Activated CD4-positive, alpha-beta T cell treated with anti-CD3 and anti-CD28 coated beads, Interleukin-10, Interleukin-2, amounts not matched to agents 100 ng/mL and 50 ng/mL, durations not matched to agents 16 hours and 8 hours (primary cell): ENCODE results near the gene ZKSCAN4.

Source experiments
- DNase-seq: peaks from one replicate; pipeline ENCODE4 v3.0.0-alpha.2; 2020

The ZKSCAN4 gene

DNA sequence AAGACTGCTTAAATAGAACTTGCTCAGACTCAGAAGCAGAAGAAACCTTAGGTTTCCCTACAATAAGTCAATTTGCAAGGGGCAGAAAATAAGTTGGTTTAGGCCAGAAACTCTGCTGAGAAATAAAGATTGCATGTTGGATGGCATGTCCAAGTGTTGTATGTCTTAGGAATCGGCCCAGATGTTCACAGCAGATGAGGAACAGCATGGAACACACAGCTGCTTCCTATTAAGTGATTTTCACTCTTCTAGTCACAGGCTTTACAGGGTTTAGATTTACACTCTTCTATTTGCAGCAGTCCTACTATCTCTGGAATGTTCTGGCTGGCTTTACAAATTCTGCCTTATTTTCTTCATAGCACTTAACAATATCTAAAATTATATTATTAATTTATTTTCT lies 3.2 kb downstream of the ZKSCAN4 start:
- DNase-seq, result no peak

DNA sequence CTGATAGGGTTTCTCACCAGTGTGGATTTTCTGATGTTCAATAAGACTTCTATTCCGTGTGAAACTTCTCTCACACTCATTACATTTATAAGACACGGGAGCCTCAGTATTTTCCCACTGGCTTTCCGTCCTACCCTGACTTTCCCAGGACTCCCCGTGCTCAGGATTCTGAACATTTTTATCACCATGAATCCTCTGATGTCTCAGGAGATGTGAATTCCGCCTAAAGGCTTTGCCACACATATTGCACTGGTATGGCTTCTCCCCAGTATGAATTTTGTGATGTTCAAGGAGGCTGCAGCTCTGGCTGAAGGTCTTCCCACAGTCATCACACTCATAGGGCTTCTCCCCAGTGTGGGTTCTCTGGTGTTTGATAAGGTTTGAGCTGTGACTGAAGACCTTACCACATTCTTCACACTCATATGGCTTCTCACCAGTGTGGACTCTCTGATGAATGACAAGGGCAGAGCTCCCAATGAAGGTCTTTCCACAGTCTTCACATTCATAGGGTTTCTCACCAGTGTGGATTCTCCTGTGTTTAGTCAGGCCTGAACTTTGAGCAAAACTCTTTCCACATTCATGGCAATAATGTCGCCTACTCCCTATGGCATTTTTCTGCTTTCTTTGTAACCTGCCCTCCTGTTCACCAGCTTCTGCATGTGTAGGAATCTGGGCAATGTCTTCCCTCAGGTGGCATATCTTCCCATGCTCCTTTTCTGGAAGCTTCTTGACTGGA lies 6.7 kb downstream of the ZKSCAN4 start:
- DNase-seq, result no peak

DNA sequence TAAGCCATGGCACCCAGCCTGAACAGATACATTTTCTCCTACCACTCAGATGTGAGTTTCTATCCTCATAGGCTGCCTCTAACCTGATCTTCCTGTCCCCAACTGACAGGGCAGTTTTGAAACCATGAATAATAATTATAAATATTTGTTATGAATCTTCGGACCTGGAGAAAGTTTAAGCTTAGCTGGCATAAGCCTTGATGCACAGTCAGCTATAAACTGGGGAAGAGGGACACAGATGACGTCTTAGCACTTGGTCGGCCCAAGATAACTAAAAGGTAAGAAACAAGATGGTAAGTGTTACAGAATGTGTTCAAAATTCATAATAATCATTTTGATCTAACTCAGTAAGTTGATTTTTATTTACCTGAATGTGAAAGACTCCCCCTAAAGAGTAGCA lies 8.1 kb downstream of the ZKSCAN4 start:
- DNase-seq, result no peak

DNA sequence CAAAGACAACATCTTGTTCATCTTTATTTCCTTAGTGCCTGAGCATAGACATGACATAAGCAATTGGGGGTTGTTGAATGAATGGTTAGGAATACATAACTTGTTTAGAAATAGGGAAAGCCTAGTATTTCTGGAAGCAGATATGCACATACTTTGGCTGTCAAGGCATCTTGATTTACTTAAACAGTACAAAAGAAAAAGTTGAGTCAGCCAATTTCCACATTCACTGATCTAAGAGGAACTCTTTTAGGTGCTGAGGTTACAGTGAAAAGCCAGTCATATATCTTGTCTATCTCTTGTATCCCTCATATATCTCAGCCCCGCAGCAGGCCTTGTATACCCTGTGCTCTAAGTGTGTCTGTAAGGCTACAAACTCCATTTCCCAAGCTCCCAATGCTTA lies 11.6 kb downstream of the ZKSCAN4 start:
- no peak for DNase-seq

DNA sequence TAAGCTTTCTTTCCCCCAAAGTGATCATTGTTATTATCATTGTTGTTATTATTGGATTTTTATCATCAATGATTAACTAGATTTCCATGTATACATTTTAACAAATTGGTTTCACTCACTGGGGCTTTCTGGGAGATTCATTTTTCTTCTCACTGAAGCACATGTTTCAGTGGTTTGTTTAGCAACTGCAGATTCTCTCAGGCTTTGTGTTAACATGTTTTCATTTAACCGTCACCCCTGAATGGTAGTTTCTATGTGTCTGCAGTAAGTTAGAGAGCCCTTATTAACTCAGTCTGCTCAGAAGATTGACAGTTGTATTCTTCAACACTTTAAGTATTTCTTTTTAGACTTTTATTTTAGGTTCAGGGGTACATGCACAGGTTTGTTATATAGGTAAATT lies 12.4 kb downstream of the ZKSCAN4 start:
- DNase-seq, result no peak

DNA sequence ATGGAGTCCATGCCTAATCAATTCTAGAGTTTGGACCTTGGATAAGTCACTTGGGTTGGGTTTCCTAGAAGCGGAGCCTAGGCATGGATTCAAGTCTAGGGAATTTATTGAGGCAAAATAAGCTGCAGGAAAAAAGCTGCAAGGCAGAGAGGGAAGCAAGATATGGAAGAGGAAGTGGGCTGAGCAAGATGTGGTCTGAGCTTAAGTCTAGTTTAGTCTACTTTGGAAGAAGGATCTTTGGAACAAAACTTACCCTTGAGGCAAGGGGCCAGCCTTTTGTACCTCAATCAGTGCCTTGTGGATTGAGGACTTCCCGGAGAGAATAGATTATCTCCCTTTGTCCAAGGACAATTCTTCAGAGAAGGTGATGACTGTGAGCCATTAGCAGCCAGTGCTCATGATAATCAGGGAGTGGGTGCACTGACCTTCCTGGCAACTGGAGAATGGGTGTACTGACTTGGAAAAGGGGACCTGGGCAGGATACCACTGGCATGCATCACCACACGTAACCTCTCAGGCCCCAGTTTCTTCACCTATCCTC lies 16.1 kb downstream of the ZKSCAN4 start:
- DNase-seq, result no peak

DNA sequence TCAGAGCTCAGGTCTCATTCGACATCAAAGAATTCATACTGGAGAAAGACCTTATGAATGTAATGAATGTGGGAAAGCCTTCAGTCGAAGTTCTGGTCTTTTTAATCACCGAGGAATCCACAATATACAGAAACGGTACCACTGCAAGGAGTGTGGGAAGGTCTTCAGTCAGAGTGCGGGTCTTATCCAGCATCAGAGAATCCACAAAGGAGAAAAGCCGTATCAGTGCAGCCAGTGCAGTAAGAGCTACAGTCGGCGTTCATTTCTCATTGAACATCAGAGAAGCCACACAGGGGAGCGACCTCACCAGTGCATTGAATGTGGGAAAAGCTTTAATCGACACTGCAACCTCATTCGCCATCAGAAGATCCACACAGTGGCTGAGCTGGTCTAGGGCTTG lies 19.3 kb downstream of the ZKSCAN4 start:
- DNase-seq, result no peak

DNA sequence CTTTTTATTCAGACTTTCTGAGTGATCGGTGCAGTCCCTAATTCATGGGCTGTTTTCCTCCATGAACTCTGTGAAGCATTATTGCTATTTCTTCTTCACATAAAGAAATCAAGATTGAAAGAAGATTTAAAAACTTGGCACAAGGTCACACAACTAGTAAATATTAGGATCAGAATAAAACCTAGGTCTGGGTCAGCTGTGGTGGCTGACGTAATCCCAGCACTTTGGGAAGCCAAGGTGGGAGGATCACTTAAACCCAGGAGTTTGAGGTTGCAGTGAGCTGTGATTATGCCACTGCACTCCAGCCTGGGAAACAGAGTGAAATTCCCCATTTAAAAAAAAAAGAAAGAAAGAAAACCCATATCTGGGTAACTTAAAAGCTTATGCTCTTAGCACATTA lies 25.6 kb downstream of the ZKSCAN4 start:
- DNase-seq, result no peak

DNA sequence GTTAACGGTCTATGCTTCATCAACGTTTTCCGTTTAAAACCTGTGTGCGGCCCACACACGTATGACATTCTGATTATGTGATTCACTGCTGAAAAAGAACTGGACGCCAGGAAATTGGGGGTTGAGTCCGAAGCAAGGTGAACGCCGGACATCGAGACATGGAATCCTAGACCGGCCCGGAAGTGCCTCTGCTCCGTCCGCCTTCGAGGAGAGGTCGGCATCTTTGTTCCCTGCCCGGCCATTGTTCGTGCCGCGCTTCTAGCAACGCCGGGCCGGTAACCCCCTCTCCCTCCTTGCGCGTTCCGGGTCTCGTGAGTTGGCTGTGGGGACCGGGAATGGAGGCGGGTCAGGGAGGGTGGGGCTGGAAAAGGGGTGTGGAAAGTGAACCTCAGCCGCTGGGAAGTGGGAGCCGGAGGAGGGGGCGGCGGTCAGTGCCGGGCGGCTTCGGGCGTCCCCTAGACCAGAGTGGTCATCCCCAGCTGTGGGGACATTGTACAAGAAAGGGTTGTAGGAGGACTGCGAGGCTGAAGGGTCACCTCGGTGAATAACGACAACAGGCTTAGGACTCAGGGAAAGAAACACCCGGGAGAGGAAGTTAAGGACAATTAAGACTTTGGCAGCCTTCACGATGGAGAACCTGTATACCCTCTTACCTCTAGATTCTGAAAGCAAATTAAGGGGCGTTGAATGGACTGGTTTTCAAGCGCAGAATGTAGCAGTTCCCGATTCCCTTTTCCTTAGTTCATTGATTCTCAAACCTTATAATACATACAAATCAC lies 26.8 kb downstream of the ZKSCAN4 start, which contains the start of gene ZSCAN9:
Gene ZSCAN9 (plus strand): TSS at position 220 of the 779 bp plus-strand sequence. CDS start 1,810 bp downstream, outside the sequence.
- DNase-seq, result peak; percentile 60

DNA sequence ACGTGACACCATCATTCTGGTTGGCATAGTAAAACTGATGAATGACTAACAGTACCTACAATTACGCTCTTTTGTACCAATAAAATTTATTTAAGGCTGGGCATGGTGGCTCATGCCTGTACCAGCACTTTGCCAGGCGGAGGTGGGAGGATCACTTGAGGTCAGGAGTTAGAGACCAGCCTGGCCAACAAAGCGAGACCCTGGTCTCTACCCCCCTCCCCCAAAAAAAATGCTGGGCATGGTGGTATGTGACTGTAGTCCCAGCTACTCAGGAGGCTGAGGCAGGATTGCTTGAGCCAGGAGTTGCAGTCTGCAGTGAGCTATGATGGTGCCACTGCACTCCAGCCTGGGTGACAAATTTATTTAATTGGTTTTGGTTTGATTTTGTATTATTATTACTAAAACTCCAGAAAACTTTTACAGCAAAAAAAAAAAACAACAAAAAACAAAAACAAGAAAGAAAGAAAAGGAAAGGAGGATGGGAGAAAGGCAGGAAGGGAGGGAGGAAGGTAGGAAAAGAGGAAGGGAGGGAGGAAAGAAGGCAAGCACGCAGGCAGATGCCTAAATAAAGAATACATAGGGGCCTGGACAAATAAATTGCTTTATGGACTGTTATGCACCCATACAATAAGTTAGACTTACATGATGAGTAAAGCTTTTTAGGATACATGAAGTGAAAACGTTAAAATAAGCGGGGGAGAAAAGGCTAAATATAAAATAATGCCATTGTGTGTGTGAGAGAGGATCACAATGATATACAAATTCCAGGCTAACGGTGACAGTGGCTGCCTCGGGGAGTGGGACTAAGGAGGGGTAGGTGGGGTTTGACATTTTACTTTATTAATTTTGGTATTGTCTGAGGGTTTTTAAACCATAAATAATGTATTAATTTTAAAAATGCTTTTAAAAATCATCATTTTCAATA lies 27.7 kb downstream of the ZKSCAN4 start:
- DNase-seq, result no peak

DNA sequence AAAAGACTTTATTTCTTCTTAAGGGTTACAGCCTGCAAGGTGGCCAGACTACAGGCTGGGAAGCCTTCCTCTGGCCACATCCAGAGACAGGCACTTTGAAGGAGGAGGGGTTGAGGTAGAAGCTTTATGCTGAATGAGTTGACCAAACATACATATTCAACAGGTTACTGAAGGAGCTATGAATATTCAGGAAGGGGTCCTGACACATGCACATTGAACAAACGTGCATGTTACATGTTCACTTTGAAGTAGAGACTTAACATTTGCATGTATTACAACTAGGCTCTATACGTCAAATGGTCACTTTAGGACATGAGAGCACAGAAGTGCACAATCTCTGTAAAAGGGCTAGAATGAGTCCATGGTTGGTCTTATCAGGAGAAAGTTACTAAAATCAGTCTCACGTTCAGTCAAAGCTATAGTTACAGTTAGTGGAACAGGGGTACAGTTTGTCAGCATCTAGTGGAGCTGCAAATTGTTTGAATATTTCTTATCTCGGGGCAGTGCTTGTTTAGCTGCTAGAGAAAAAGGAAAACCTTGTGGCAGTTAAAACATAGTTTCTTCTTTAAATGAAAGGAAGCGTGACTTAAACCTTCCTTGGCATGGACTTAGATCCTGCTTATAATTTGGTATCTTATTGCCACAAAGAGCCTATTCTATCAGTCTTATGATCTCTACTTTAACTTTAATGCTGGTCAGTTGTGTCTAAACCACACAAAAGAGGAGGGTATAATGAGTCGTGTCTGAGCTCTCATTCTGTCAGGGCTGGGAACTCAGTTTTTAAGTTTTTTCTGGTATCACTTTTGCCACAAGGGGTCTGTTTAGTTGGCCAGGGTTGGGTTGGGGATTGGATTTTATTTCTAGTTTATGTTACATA lies 31.6 kb downstream of the ZKSCAN4 start:
- DNase-seq, result no peak

DNA sequence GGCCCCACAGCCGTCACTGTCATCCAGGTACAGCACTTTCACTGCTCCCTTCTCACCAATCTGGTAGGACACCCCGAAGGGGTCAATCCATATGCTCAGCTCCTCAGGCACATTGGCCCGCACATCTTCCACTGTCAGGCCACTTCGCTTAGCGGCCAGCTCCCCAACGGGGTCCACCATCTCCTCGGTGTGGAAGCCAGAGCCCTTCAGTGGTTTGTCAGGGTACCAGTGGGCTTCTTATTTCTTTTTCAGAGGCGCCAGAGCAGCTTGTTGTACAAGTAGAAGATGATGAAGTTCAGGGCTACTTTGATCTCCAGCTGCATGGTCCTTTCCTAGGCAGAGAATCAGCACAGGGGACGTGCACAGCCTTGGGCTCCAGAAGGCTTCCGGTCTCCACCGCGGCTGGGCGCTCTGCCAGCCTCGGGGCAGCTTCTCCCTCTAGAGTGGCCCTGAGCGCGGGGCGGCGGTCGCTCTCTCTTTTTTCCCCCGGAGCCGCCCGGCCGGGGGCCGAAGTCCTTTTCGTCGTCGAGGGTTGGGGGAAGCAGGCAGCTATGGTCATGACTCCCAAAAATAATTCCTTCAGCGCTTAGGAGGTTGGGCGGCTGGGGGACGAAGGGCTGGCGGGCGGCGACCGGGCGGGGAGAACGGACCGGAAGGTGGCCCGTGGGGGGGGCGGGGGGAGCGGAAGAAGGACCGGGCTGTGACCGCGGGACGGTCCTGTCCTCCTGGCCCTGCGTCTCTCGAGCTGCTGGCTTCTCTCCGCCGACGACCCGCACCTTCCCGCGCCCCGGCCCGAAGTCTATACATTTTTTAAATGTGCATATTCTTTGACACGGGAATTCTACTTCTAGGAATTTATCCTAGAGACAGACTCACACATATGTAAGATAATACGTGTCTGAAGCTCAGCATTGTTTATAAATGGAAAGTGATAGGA lies 33.5 kb downstream of the ZKSCAN4 start:
- peak; percentile 44 for DNase-seq

DNA sequence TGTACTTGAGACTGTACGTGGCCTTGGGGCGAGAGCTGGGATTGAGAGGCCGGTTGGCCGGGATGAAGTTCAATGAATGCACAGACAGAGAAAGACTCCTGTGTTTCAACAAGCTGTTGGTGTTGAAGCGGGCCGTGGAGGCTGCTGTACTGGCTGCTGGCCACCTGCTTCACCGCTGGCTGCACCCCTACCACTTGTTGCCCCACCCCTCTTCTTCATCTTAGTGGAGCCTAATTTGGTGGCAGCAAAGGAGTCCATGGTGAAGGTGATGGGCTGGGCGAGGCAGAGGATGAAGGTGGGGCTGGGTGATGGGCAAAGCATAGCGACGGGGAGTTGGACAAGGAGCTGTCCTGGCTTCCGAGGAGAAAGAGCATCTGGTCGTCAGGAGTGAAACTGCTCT lies 34.2 kb downstream of the ZKSCAN4 start:
- DNase-seq, result no peak

DNA sequence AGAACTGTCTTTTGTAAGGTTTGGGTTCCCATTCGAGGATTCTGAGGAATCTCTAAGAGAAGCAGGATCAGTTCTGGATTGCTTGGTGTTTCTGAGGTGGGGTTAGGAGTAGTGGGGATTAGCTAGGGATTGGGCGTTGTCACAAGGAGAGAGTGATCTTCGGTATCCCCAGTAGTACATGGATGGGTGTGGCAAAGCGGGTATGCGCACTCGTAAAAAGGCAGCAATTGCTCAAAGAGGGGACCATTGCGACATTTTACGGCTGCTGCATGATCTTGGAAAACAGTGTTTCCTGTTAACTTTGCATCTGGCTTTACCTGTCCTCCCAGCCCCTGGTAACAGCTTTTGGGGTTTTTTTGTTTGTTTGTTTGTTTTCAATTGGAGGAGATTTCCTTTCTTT lies 36.6 kb downstream of the ZKSCAN4 start:
- DNase-seq, result no peak

DNA sequence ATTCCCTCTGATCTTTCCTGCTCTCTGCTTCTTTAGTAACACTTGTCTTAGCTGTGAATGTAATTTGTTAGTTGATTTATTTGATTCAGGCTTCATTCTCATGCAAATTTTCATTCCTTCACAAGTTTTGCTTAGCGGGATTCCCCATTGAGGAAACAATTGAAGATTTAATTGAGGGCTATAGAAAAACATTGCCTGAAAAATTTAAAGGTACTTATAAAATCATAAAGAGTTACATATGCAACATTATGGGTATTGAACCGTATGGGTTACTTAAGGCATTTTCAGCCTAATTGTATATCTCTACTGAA lies 38.9 kb downstream of the ZKSCAN4 start:
- no peak for DNase-seq

DNA sequence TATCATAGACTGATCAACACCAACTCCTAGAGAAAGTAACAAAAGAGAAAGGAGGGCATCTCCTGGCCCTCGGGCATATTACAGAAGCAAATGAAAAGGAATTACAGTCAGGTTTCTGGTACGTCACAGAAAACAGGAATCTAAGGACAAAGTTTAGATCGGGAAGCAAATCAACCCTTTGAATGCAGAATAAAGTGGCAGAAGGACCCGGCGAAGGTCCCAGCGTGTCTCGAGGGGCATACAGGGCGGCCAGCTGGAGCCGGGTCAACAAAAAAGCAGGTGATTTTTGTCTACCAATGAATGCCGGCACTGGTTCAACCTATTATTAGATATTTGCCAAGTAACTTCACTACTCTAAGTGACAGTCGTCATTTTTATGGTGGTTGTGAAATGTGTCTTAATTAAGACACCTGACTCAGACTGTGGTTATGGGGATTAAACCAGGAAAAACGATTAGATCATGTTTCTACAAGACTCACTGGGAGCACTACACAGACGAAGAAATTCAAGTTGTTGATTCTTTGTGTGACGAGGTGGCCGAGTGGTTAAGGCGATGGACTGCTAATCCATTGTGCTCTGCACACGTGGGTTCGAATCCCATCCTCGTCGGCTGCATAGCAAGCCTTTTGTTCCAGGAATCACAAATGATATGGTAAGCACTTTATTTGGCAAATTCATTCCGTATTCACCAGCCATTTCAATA lies 39.4 kb downstream of the ZKSCAN4 start:
- DNase-seq, result peak; percentile 88

DNA sequence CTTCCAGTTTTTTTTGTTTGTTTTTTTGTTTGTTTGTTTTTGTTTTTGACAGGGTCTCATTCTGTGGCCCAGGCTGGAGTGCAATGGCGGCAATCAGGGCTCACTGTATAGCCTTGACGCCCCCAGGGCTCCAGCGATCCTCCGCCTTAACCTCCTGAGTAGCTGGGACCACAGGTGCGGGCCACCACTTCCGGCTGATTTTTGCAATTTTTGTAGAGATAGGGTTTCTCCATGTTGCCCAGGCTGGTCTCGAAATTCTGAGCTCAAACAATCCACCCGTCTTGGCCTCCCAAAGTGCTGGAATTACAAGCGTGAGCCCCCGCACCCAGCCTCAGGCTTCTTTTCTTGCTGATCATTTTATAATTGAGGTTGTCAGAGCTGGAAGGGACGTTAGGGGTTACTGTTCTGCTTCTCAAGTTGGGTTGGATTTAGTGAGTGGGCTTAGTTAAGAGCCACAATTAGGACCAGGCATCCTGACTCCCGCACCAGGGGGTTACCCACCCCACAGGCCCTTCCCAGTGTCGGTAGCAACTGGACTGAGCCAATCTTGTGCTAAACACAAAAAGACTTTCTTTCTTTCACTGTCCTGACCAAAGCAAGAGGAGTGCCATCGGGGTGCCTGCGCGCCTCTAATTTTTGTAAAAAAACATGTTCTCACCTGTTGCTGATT lies 40.1 kb downstream of the ZKSCAN4 start:
- DNase-seq, result peak; percentile 26

DNA sequence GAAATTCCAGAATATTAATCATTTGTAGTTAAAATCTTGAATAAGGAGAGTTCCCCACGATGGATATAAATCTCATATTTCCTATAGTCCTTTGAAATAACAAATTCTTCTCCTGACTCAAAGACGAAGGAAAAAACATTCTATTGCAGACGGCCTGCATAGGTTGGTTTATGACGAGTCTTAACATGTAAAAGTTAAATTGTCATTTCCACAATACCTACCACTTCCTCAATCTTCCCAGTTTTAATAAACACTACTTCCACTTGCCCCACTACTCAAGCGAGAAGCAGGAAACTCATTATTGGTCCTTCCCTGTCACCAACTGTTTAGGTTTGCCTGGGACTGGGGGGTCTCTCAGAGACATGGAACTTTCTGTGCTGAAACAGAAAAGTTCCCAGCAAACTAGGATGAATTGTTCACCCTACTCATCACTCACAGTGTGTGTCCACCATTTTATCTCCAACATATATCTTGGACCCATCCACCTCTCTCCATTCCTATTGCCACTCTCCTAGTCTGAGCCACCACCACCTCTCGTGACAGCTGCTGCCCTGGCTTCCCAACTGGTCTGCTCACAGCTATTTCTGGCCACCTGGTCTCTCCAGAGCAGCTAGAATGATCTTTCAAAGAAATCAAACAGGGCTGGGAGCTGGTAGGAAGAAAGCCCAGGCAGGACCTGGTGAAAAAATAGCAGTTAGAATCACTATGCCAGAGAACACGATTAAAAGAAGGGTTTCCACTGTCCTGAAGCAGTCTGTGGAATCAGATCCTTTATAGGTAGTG lies 42.1 kb downstream of the ZKSCAN4 start:
- no peak for DNase-seq

DNA sequence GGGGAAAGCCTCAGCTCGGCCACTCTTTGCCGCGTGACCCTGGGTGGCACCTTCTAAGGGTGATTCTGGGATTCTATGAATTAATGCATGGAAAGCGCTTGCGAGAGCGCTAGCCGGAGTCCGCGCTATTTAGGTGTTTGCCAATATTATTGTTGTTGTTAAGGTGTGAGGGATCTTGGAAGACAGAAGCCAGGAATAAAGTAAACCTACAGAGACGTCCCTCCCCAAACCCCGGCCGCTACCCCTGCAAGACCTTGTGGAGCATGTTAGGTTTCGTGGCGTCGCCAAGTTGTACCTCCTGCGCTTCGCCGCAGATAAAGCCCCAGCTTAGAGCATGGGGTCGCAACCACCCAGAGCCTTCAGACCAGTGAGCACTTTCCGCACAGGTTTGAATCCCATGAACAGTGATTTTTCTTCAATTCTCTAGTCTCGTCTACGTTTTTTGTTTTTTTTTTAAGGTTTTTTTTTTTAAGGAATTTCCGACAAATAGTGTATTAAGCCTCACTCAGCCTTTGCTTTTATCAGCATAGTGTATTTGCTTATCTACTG lies 43.9 kb downstream of the ZKSCAN4 start:
- no peak for DNase-seq
